DMS114 treated with DMSO at 0.1 percent for 48 hours (cell line): ENCODE data around the gene HDAC8.

ENCODE experiments used
- DNase-seq: peaks from one replicate; lab custom pipeline; 2025; ENCODE audit not compliant: unreplicated experiment; lab: John Stamatoyannopoulos, UW

The HDAC8 gene

DNA sequence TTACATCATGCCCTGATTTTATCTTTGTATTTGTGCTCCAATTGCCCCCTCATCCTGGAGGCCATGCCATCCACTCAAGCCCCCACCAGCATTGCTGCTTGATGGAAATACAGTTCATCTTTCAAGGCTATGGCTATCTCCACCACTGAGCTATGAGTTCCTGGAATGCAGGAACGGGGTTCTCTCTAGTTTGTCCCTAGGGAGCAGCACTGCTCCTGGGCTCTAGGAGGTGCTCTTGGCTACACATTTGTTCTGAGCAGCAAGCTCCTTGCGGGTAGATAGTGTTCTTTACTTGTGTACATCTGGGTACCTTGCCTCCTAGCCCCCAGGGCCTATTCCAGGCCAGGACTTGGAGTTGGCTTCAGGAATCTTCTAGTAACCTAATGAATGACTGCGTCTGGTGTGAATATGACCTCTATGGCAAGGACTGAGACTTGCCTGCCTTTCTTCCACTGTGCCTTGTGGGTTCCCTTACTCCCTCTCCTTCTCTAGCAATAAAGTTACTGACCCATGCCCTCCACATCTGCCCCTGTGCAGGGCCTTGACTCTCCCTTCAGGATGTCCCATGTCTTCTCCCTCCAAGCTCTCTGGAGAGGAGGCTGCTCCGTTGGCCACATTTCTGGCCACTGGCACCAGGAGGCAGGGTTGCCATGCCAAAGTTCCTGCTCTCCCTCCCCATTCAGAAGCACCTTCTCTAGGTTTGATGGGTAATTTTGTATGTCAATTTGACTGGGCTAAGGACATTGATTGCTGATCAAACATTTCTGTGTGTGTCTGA, 274.5 kb downstream of the HDAC8 start:
- DNase-seq, result no peak

DNA sequence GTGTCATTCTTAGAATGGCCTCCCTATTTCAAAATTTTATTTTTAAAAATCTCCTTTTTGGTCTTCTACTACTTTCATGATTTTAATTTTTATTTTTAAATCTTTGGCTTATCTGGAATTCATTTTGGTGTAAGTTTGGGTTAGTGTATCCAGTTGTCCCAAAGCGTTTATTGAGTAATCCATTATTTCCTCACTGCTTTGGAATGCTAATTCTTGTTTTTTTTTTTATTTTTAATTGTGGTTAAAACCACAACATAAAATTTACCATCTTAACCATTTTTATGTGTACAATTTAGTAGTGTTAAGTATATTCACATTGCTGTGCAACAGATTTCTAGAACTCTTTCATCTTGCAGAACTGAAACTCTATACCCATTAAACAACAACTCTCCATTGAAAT, 275.7 kb downstream of the HDAC8 start:
- DNase-seq, result no peak

GRCh38 chrX:72295745-72296144, 276.9 kb downstream of the HDAC8 start:
- DNase-seq, result no peak

- DNase-seq, result no peak
Observed at GRCh38 chrX:72294497-72294896, 278.1 kb downstream of the HDAC8 start.

DNA sequence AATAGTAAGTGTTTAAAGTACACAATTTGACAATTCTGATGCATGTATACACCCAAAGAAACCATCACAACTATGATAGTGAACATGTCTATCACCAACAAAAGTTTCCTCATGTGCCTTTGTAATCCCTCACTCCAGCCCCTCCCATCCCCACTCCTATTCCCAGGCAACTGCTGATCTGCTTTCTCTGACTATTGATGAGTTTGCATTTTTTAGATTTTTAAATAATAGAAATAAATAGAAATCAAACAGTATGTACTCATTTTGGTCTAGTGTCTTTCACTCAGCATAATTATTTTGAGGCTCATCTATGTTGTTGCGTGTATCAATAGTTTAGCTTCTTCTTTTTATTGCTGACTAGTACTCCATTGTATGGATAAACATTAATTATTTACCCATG, 290.3 kb downstream of the HDAC8 start:
- no peak for DNase-seq

DNA sequence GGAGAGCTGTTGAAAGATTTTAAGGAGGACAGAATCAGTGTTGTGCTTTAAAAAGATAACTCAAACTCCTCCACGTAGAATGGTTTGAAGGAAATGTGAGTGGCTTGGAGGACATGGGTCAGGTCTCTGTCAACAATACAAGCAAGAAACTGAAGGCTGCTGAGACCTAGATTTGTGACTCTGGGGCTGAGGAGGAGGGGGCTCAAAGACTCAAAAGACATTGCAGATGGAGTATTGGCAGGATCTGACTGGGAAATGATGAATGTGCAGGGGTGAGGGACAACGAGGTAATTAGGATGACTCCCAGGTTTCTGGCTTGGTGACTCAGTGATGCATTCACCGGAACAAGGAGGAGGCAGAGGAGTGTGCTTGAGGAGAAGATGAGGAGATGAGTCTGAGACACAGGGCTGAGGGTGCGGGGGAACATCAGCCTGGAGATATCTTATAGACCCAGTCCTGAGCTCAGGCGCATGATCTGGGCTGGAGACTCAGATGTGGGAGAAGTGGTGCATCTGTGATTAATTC, 292.3 kb downstream of the HDAC8 start:
- DNase-seq, result no peak
